ENCODE data around the gene CAMKV. TPM values are rescaled to one million over a fixed set of nuclear protein-coding genes. Genes with fewer than 3 reads are reported as not detected.
"Not testable (repeated sequence)": the region's sequence is repeated elsewhere in the genome, so short reads cannot be mapped to it uniquely, and the experiment has no call there.

Gene CAMKV
- total RNA-seq, 1 donor from 2014 or later, result 0.39 TPM

GRCh38 chr3:49826016-49826415, 43.7 kb downstream of the CAMKV start:
- no peaks in the 10 kb centered on the region for H3K27me3 Mint-ChIP-seq (ENCODE audit: low read depth)
- no peak for DNase-seq (ENCODE audit: low spot score)
- no peak overlapping the region for H3K4me3 Mint-ChIP-seq (ENCODE audit: low read depth)
- H3K27ac Mint-ChIP-seq, result no peak overlapping the region
- intact Hi-C loops (cut with micrococcal nuclease), result no loop called here
- no peaks in the 10 kb centered on the region for H3K9me3 Mint-ChIP-seq
- H3K4me1 Mint-ChIP-seq (ENCODE audit: low read depth), result no peaks in the 10 kb centered on the region
- peaks cover 15% of the 10 kb centered on the region for H3K36me3 Mint-ChIP-seq (ENCODE audit: low read depth)

DNA sequence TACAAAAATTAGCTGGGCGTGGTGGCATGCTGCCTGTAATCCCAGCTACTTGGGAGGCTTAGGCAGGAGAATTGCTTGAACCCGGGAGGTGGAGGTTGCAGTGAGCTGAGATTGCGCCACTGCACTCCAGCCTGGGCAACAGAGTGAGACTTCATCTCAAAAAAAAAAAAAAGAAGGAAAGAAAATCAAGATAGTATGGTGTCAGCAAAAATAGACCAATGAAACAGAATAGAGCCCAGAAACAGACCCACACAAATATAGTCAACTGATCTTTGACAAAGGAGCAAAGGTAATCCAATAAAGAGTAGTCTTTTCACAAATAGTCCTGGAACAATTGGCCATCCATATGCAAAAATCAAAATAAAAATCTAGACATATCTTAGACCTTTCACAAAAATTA, 46.6 kb downstream of the CAMKV start:
- H3K4me1 Mint-ChIP-seq (ENCODE audit: low read depth); DNase-seq (ENCODE audit: low spot score); H3K27ac Mint-ChIP-seq; H3K27me3 Mint-ChIP-seq (ENCODE audit: low read depth); intact Hi-C loops (cut with micrococcal nuclease); H3K9me3 Mint-ChIP-seq; H3K36me3 Mint-ChIP-seq (ENCODE audit: low read depth); H3K4me3 Mint-ChIP-seq (ENCODE audit: low read depth): not testable (repeated sequence)

DNA sequence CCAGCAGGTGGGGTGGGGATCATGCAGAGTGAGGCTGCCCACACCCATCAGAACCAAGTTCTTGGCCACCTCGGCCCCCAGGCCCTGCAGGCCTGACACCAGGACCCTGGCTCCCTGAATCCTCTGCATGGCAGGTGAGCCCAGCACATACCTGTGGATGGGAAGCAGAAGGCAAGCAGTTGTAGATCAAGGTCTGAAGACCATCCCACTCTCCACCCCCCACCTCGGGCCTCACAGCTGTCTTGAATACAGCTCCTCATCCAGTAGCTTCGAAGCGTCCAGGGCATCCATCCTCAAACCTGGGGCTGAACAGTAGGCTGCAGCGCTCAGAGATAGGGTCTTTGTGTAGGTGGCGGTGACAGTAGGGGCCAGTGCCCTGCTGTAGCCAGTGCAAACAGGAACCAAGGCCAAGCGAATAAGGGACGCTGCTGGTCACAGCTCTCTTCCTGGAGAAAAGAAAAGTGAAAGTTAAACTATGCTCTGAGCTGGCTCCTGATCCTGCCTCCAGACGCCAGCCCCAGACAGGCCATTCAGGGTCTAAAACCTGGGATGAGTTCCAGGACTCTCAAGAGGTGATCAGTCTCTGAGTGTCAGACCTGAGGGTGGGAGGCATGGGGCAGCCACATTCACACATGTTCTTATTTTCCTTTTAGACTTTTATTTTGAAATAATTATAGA, 56.1 kb downstream of the CAMKV start, which contains the start of gene UBA7:
TSS of gene UBA7 (minus strand) at position 457 of the 678 bp plus-strand sequence. CDS start at position 291, 166 bp downstream.
- intact Hi-C loops (cut with micrococcal nuclease), result loop anchor here (2.0 kb wide), 2 partner anchors 25 to 43 kb away; partner anchors contain the start of gene TRAIP
- H3K4me1 Mint-ChIP-seq (ENCODE audit: low read depth), result peaks cover 23% of the 10 kb centered on the region
- H3K27ac Mint-ChIP-seq, result peak within 1 kb of the TSS; percentile 91
- peak; percentile 45 for DNase-seq (ENCODE audit: low spot score)
- H3K36me3 Mint-ChIP-seq (ENCODE audit: low read depth), result peaks cover 18% of the 10 kb centered on the region
- H3K4me3 Mint-ChIP-seq (ENCODE audit: low read depth), result peak within 1 kb of the TSS; percentile 92
- H3K9me3 Mint-ChIP-seq, result no peaks in the 10 kb centered on the region
- no peaks in the 10 kb centered on the region for H3K27me3 Mint-ChIP-seq (ENCODE audit: low read depth)

DNA sequence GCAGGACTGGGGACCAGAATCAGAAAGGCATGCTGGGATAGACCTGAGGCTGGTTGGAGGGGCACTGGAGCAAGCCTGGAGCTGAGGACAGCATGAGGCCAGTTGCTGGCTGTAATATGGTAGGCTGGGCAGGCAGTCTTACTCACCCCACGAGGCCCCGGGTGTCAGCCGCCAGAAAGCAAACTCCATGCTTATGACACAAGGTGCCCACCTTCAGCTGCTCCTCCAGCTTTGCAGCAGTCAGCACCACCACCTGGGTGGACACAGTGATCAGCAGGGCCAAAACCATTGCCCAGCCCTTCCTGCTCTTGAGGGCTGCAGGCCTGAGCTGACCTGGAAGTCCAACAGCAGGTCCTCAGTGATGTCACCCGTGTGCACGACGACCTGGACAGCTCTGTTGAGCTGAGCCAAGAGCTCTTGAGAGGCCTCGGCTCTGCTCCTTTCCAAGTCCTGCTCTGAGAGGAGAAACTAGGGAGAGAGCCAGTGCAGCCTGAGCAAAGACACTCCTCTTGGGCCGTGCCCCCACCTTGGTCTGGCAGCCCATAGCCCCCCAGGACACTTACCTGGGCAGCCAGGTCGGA, 56.7 kb downstream of the CAMKV start:
- H3K36me3 Mint-ChIP-seq (ENCODE audit: low read depth), result peaks cover 18% of the 10 kb centered on the region

More for the DNA sequence above, 56.7 kb downstream of the CAMKV start:
- no peaks in the 10 kb centered on the region for H3K9me3 Mint-ChIP-seq
- intact Hi-C loops (cut with micrococcal nuclease), result loop anchor here (2.0 kb wide), 1 partner anchor 44 kb away; the partner anchor contains the start of gene TRAIP
- DNase-seq (ENCODE audit: low spot score), result no peak
- peak overlapping the region; percentile 92 for H3K4me3 Mint-ChIP-seq (ENCODE audit: low read depth)
- H3K4me1 Mint-ChIP-seq (ENCODE audit: low read depth), result peaks cover 23% of the 10 kb centered on the region
- H3K27me3 Mint-ChIP-seq (ENCODE audit: low read depth), result no peaks in the 10 kb centered on the region
- H3K27ac Mint-ChIP-seq, result peak overlapping the region; percentile 91

Other genes with a start within 250 kb of the CAMKV start
- gene APEH, start 195.6 kb downstream of the CAMKV start, total RNA-seq, result 111 and 113 TPM in 2 replicates
- 8.3 and 11.1 TPM in 2 replicates for gene MST1, start 180.4 kb downstream of the CAMKV start, total RNA-seq
- gene RNF123, start 180.3 kb downstream of the CAMKV start, total RNA-seq, result 43.0 and 45.1 TPM in 2 replicates
- not detected in 2 replicates for gene AMIGO3, start 150.2 kb downstream of the CAMKV start, total RNA-seq
- 45.9 and 48.0 TPM in 2 replicates for gene GMPPB, start 146.0 kb downstream of the CAMKV start, total RNA-seq
- 36.9 and 40.7 TPM in 2 replicates for gene IP6K1, start 83.4 kb downstream of the CAMKV start, total RNA-seq
- 0.16 TPM in 1 of 2 replicates, not detected in the other for gene CDHR4, start 70.0 kb downstream of the CAMKV start, total RNA-seq
- 1.2 and 2.3 TPM in 2 replicates for gene INKA1, start 66.6 kb downstream of the CAMKV start, total RNA-seq
- gene UBA7, start 56.0 kb downstream of the CAMKV start, total RNA-seq, result 92.0 and 95.7 TPM in 2 replicates
- gene TRAIP, start 13.3 kb downstream of the CAMKV start, total RNA-seq, result 21.0 and 26.6 TPM in 2 replicates
- 1.2 and 1.3 TPM in 2 replicates for gene MST1R, start 34.0 kb upstream of the CAMKV start, total RNA-seq
- gene MON1A, start 59.9 kb upstream of the CAMKV start, total RNA-seq, result 15.1 and 15.7 TPM in 2 replicates
- 99.2 and 104 TPM in 2 replicates for gene RBM6, start 70.2 kb upstream of the CAMKV start, total RNA-seq
- 139 and 144 TPM in 2 replicates for gene RBM5, start 219.0 kb upstream of the CAMKV start, total RNA-seq

Measured in activated T-helper 2 cell treated with anti-CD3 and anti-CD28 coated beads, Interferon-gamma antibody, Interleukin-2, Interleukin-4, amounts not matched to agents 10 μg/mL and 5 μg/mL and 100 μg/mL, durations not matched to agents 14 hours and 24 hours and 36 hours (primary cell).